ENCODE measurements around the gene GPR152.

- peak; percentile 22 for TF ChIP-seq CTCF (IDR thresholded peaks at IDR 0.05; ENCODE audit: low read depth, low read length)
- no peak for TF ChIP-seq EZH2phosphoT487 (IDR thresholded peaks at IDR 0.05; ENCODE audit: low read depth)
These were observed 14.2 kb downstream of the GPR152 start for GRCh38 chr11:67438158-67438902.

All from OCI-LY3 (cell line).